Subcutaneous adipose tissue (tissue), 4 donors: ENCODE results near the gene DDX54. TPM values are rescaled to one million over a fixed set of nuclear protein-coding genes. Genes with fewer than 3 reads are reported as not detected.

Experiments used
- CTCF ChIP-seq: fragments of 450-650 bp; IDR thresholded peaks from one replicate; pipeline ENCODE4 v1.5.1; 2016; ENCODE audit warnings: low read depth, mild to moderate bottlenecking, control low read depth, antibody characterized with exemption, moderate library complexity
- total RNA-seq, 4 donors: library from RNA; depleted of rRNA; stranded (reverse); fragments of >200 nt; gene quantifications; one replicate each; pipeline ENCODE4 v1.1.0, GENCODE V29; 2016

The DDX54 gene
- total RNA-seq, 4 donors from 2014 or later: 27.7 to 107 (median 46.2) TPM

- TF ChIP-seq CTCF: no peak
These were observed 5.9 kb upstream of the DDX54 start for GRCh38 chr12:113191227-113191626.

GRCh38 chr12:113190761-113191160 is 5.5 kb upstream of the DDX54 start:
- no peak for TF ChIP-seq CTCF

GRCh38 chr12:113189361-113189760 is 4.1 kb upstream of the DDX54 start:
- no peak for TF ChIP-seq CTCF

GRCh38 chr12:113186666-113187325 is 1.5 kb upstream of the DDX54 start:
- TF ChIP-seq CTCF: no peak

GRCh38 chr12:113186033-113186365 is 721 bp upstream of the DDX54 start:
- TF ChIP-seq CTCF: no peak

- no peak for TF ChIP-seq CTCF
These were observed 438 bp downstream of the DDX54 start for GRCh38 chr12:113184900-113185179.

- TF ChIP-seq CTCF: no peak
These were observed 979 bp downstream of the DDX54 start for GRCh38 chr12:113184098-113184899.
